CD1c-positive myeloid dendritic cell (primary cell): ENCODE measurements around the gene CPA4.
A peak's percentile ranks its signal among the peaks of the same experiment; 100 is the strongest.

Experiments used
- DNase-seq: peaks from one replicate; pipeline ENCODE4 v3.0.0-alpha.2; 2016; ENCODE audit errors: extremely low spot score

CPA4 gene

GRCh38 chr7:130365511-130366441 lies 72.8 kb downstream of the CPA4 start:
- DNase-seq = no peak

- DNase-seq = no peak
Observed at GRCh38 chr7:130366564-130366963, 73.6 kb downstream of the CPA4 start.

GRCh38 chr7:130367088-130367755 lies 74.3 kb downstream of the CPA4 start:
- DNase-seq = no peak

- DNase-seq = no peak
Observed at GRCh38 chr7:130367836-130368746, 75.1 kb downstream of the CPA4 start.

- peak; percentile 34 for DNase-seq
Observed at GRCh38 chr7:130369110-130369711, 76.2 kb downstream of the CPA4 start.

GRCh38 chr7:130369831-130370550 lies 77.0 kb downstream of the CPA4 start:
- no peak for DNase-seq

- no peak for DNase-seq
Observed at GRCh38 chr7:130371046-130371445, 78.1 kb downstream of the CPA4 start.

- no peak for DNase-seq
Observed at GRCh38 chr7:130372402-130373165, 79.6 kb downstream of the CPA4 start.
